GM19455 (cell line): ENCODE results near the gene CEP89.
"Not testable (repeated sequence)": the region's sequence is repeated elsewhere in the genome, so short reads cannot be mapped to it uniquely, and the experiment has no call there.

Source experiments
- ATAC-seq: cut with Tn5 transposase; IDR thresholded peaks from one replicate; pipeline ENCODE4 v1.9.1; 2021; ENCODE audit not compliant: unreplicated experiment

Gene CEP89

GRCh38 chr19:32971715-32972540, at the start of gene CEP89, which contains the start of gene FAAP24:
Gene CEP89, minus strand, starts transcription at chr19:32971958. Its CDS starts 84 bp downstream, at chr19:32971874.
Gene FAAP24, plus strand, starts transcription at chr19:32972242. Its CDS starts 955 bp downstream, at chr19:32973197.
- peak; percentile 98 for ATAC-seq

GRCh38 chr19:33010891-33011290, 39.1 kb upstream of the CEP89 start:
- ATAC-seq, result not testable (repeated sequence)

- no peak for ATAC-seq
These were observed 37.0 kb upstream of the CEP89 start for GRCh38 chr19:33008738-33009137.

- no peak for ATAC-seq
These were observed 33.7 kb upstream of the CEP89 start for GRCh38 chr19:33005440-33005839.

GRCh38 chr19:33003424-33004024, 31.8 kb upstream of the CEP89 start:
- not testable (repeated sequence) for ATAC-seq

GRCh38 chr19:33002126-33002865, 30.5 kb upstream of the CEP89 start:
- ATAC-seq, result not testable (repeated sequence)

- no peak for ATAC-seq
These were observed 29.2 kb upstream of the CEP89 start for GRCh38 chr19:33000910-33001309.

- no peak for ATAC-seq
These were observed 28.8 kb upstream of the CEP89 start for GRCh38 chr19:33000510-33000909.

- ATAC-seq, result no peak
These were observed 27.0 kb upstream of the CEP89 start for GRCh38 chr19:32998722-32999121.

GRCh38 chr19:32997716-32998355, 26.1 kb upstream of the CEP89 start:
- no peak for ATAC-seq

GRCh38 chr19:32997061-32997464, 25.3 kb upstream of the CEP89 start:
- ATAC-seq, result not testable (repeated sequence)

- not testable (repeated sequence) for ATAC-seq
These were observed 24.2 kb upstream of the CEP89 start for GRCh38 chr19:32995966-32996365.

- ATAC-seq, result no peak
These were observed 17.0 kb upstream of the CEP89 start for GRCh38 chr19:32988724-32989123.

GRCh38 chr19:32988254-32988653, 16.5 kb upstream of the CEP89 start:
- ATAC-seq, result not testable (repeated sequence)

- not testable (repeated sequence) for ATAC-seq
These were observed 10.7 kb upstream of the CEP89 start for GRCh38 chr19:32982488-32982887.

GRCh38 chr19:32979807-32980206, 8.0 kb upstream of the CEP89 start:
- not testable (repeated sequence) for ATAC-seq

- ATAC-seq, result not testable (repeated sequence)
These were observed 6.1 kb upstream of the CEP89 start for GRCh38 chr19:32977813-32978212.

GRCh38 chr19:32977280-32977679, 5.5 kb upstream of the CEP89 start:
- ATAC-seq, result no peak

- no peak for ATAC-seq
These were observed 4.6 kb upstream of the CEP89 start for GRCh38 chr19:32976223-32976805.

GRCh38 chr19:32971012-32971595, 654 bp downstream of the CEP89 start:
- ATAC-seq, result no peak
